ENCODE measurements around the gene AMDHD2.

GRCh38 chr16:2499454-2499853 is 20.7 kb upstream of the AMDHD2 start:
- no peak for TF ChIP-seq CTCF (IDR thresholded peaks at IDR 0.05)
- no peak for TF ChIP-seq EZH2 (IDR thresholded peaks at IDR 0.05)
- no peak for TF ChIP-seq EZH2phosphoT487 (IDR thresholded peaks at IDR 0.05)
